Thoracic aorta (tissue), 2 donors: ENCODE data around the gene HNRNPU. TPM values are rescaled to one million over a fixed set of nuclear protein-coding genes. Genes with fewer than 3 reads are reported as not detected.

Experiments used
- ATAC-seq: fragments of 150-250 bp; one replicate; pipeline ENCODE4 v1.8.0; 2017; ENCODE audit warnings: low read depth; ENCODE audit not compliant: insufficient number of reproducible peaks, low FRiP score
- DNase-seq: peaks from one replicate; pipeline ENCODE4 v3.0.0-alpha.2; 2020; ENCODE audit warnings: low spot score
- H3K27ac ChIP-seq, 2 donors: fragments of 200-600 bp; sonication (generic); 1 replicate in 1 of 2; 2 replicates in 1 of 2; pipeline ENCODE4 v1.5.1; 2016; ENCODE audit warnings: mild to moderate bottlenecking in 2 of 2, moderate library complexity in 2 of 2
- H3K27me3 ChIP-seq: fragments of 200-600 bp; sonication (generic); replicated peaks from 2 replicates; pipeline ENCODE4 v1.6.0; 2016; ENCODE audit warnings: mild to moderate bottlenecking; ENCODE audit not compliant: insufficient read depth
- H3K36me3 ChIP-seq: fragments of 200-600 bp; sonication (generic); one replicate; pipeline ENCODE4 v1.5.1; 2016
- H3K4me1 ChIP-seq, 2 donors: fragments of 200-600 bp; sonication (generic); 1 replicate in 1 of 2; 2 replicates in 1 of 2; pipeline versions ENCODE4 v1.5.1 to v1.6.0; 2016; ENCODE audit warnings: low read depth in 2 of 2, mild to moderate bottlenecking in 1 of 2; ENCODE audit not compliant: control insufficient read depth in 1 of 2
- H3K4me3 ChIP-seq: fragments of 200-600 bp; sonication (generic); 2 replicates; pipeline ENCODE4 v1.5.1; 2016; ENCODE audit warnings: mild to moderate bottlenecking
- H3K9me3 ChIP-seq: fragments of 200-600 bp; sonication (generic); 2 replicates; pipeline ENCODE4 v1.5.1; 2016
- total RNA-seq, 2 donors: library from RNA; depleted of rRNA; stranded (reverse); fragments of >200 nt; gene quantifications; one replicate each; pipeline versions ENCODE4 v1.1.0 to v1.2.3, GENCODE V29; 2016
- TF ChIP-seq, protein P1 (sequence below): fragments of 200-600 bp; sonication (generic); IDR thresholded peaks from one replicate; pipeline ENCODE4 v1.5.1; 2019; ENCODE audit warnings: antibody characterized with exemption

HNRNPU gene
- total RNA-seq, 2 donors from 2014 or later: 254 to 519 TPM

DNA sequence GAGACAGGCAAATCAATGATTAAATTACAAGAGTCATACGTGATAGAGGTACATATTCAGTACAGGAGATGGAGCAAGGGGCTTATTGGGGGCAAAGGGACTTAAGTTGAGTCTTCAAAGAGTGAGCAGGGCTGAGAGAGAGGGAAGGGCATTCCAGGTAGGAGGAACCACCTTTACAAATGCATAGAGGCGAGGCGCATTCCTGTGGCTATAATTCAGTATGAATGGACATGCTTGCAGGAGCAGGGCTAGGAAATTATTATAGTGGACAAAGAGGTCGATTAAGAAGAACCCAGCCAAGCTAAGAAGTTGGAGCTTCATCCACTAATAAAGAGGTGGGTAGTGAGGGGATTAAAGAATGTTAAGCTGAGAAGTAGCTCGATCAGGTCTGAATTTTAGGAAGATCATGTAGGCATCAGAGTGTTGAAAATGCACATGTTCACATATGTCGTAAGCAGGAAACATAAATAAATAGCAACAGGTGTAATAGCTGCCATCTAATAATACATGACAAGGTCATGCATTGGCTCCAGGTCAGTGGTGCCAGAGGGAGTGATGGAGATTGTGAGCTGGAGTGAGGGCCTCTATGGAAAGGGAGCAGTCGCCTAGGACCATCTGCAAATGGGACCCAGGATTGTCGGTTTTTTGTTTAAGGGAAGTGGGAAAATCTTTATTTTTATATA is 12.0 kb upstream of the HNRNPU start:
- Histone ChIP-seq H3K4me1 (no peaks in the 10 kb centered on the region), H3K27me3 (no peaks in the 10 kb centered on the region), H3K9me3 (no peaks in the 10 kb centered on the region), H3K36me3 (no peaks in the 10 kb centered on the region), H3K27ac (no peak overlapping the region), H3K4me3 (no peak overlapping the region)
- no peak for ATAC-seq
- TF ChIP-seq, protein P1, sequence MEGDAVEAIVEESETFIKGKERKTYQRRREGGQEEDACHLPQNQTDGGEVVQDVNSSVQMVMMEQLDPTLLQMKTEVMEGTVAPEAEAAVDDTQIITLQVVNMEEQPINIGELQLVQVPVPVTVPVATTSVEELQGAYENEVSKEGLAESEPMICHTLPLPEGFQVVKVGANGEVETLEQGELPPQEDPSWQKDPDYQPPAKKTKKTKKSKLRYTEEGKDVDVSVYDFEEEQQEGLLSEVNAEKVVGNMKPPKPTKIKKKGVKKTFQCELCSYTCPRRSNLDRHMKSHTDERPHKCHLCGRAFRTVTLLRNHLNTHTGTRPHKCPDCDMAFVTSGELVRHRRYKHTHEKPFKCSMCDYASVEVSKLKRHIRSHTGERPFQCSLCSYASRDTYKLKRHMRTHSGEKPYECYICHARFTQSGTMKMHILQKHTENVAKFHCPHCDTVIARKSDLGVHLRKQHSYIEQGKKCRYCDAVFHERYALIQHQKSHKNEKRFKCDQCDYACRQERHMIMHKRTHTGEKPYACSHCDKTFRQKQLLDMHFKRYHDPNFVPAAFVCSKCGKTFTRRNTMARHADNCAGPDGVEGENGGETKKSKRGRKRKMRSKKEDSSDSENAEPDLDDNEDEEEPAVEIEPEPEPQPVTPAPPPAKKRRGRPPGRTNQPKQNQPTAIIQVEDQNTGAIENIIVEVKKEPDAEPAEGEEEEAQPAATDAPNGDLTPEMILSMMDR: no peak
- DNase-seq: no peak

DNA sequence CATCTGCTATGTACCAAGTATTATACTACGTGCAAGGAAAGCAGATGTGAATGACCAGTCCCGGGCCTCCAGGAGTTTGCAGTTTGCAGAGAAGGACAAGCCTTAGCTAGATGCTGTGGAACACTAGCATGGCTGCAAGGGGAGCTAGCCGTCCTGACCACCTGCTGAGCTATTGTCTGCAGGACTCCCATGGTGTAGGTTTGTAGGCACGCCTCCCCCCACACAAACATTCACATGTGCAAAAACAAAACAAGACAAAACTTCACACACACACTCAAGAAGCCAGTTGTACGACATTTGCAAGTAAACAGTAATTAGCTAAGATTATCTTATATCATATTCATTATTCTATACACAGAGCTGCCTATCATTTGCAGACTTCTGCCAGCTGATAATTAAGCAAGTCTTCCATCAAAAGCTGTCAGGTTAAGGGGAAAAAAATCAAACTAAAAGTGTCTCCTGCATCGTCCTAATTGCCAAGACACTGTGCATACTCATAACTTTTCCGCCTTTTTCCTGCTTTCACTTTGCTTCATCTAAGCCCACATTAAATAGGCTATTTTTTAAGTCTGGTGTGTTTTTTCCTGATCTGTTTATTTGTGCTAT is 10.7 kb upstream of the HNRNPU start:
- no peaks in the 10 kb centered on the region for H3K4me1 ChIP-seq
- ATAC-seq: no peak
- H3K27me3 ChIP-seq: no peaks in the 10 kb centered on the region
- no peak for DNase-seq
- no peak overlapping the region for H3K4me3 ChIP-seq
- H3K36me3 ChIP-seq: no peaks in the 10 kb centered on the region
- no peak overlapping the region for H3K27ac ChIP-seq
- TF ChIP-seq, protein P1: no peak
- no peaks in the 10 kb centered on the region for H3K9me3 ChIP-seq

DNA sequence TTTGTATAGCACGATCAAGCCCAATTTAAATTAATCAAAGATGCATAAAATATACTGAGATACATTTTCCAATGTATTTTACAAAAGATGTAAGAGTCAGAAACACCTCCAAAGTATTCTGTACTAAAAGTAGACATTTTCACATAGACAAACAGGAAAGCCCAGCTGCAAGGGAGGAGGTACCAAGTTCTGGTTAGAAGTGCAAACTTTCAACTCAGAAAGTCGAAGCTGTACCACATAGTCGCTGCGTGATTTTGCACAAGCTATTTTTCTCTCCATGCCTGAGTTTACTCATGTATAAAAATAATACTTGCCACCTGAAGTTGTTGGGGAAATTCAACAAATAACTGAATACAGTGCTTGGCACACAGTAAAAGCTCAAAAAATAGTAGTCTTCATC is 5.6 kb upstream of the HNRNPU start:
- no peak overlapping the region for H3K27ac ChIP-seq
- no peak for ATAC-seq

DNA sequence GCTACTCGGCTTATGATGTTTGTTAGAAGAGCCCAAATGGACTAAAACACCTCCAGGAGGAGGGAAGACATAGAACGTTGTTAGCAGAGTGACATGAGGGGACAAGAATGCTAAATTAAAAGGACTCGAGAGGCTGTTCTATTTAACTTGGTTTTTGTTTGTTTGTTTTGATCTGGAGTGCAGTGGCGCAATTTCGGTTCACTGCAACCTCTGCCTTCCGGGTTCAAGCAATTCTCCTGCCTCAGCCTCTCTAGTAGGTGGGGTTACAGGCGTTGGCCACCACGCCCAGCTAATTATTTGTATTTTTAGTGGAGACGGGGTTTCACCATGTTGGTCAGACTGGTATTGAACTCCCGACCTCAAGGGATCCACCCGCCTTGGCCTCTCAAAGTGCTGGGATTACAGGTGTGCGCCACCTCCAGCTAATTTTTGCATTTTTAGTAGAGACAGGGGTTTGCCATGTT is 5.1 kb upstream of the HNRNPU start:
- no peak for ATAC-seq
- Histone ChIP-seq H3K4me1 (peaks cover 0 to 11% of the 10 kb centered on the region in 2 donors), H3K27me3 (no peaks in the 10 kb centered on the region), H3K4me3 (no peak overlapping the region), H3K36me3 (no peaks in the 10 kb centered on the region), H3K9me3 (no peaks in the 10 kb centered on the region), H3K27ac (no peak overlapping the region)
- DNase-seq: no peak
- TF ChIP-seq, protein P1: no peak

More for the DNA sequence above, 5.6 kb upstream of the HNRNPU start:
- Histone ChIP-seq H3K4me1 (peaks cover 0 to 10% of the 10 kb centered on the region in 2 donors), H3K9me3 (no peaks in the 10 kb centered on the region), H3K27me3 (no peaks in the 10 kb centered on the region), H3K36me3 (no peaks in the 10 kb centered on the region), H3K4me3 (no peak overlapping the region)
- TF ChIP-seq, protein P1: no peak
- DNase-seq: no peak

DNA sequence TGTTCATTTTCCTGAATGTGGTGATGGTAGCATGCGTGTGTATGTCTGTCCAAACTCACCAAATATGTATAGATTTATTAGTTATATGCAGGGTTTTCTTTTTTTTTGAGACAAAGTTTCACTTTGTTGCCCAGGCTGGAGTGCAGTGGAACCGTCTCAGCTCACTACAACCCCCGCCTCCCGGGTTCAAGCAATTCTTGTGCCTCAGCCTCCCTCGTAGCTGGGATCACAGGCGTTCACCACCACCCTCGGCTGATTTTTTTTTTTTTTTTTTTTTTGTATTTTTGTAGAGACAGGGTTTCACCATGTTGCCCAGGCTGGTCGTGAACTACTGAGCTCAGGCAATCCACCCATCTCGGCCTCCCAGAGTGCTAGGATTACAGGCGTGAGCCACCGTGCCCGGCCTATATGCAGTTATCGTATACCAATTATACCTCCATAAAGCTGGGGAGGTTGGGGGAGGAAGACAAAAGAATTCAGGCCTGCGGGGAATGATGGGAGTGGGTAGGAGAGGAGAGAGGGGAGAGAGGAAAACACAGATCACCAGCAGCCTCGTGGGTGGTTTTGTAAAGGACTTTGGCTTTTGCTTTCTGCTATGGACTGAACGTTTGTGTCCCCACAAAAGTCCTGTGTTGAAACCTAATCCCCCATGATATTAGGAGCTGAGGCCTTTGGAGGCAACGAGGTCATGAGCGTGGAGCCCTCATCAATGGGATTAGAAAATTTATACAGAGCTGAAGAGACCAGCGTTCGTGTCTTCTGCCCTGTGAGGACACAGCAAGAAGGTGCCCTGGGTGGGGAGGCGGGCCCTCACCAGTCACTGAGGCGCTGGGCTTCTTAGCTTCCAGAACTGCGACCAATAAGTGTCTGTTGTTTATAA is 4.4 kb upstream of the HNRNPU start:
- DNase-seq: no peak
- TF ChIP-seq, protein P1: no peak
- ATAC-seq: no peak

More for the DNA sequence above, 4.4 kb upstream of the HNRNPU start:
- Histone ChIP-seq H3K9me3 (no peaks in the 10 kb centered on the region), H3K27ac (no peak overlapping the region), H3K27me3 (no peaks in the 10 kb centered on the region), H3K4me1 (peaks cover 0 to 11% of the 10 kb centered on the region in 2 donors), H3K36me3 (no peaks in the 10 kb centered on the region), H3K4me3 (no peak overlapping the region)
